Stomach (tissue), 9 donors: ENCODE measurements around the gene FNDC11. TPM values are rescaled to one million over a fixed set of nuclear protein-coding genes. Genes with fewer than 3 reads are reported as not detected.
A peak's percentile ranks its signal among the peaks of the same experiment; 100 is the strongest.

Source experiments
- DNase-seq, 2 donors: peaks; one replicate each; pipeline versions ENCODE4 v3.0.0 to v3.0.0-alpha.2; 2013 to 2019
- H3K27ac ChIP-seq, 5 donors: fragments of 200-600 bp in 4 of 5; sonication (generic) in 4 of 5; one replicate each; pipeline ENCODE4 v1.5.1; 2013 to 2019; ENCODE audit warnings: mild to moderate bottlenecking in 1 of 5, moderate library complexity in 1 of 5
- H3K27me3 ChIP-seq, 3 donors: fragments of 200-600 bp; sonication (generic); one replicate each; pipeline ENCODE4 v1.5.1; 2017 to 2019; ENCODE audit warnings: mixed run types in 1 of 3
- H3K36me3 ChIP-seq, 4 donors: fragments of 200-600 bp; sonication (generic); 1 replicate in 3 of 4; 2 replicates in 1 of 4; pipeline ENCODE4 v1.5.1; 2016 to 2019
- H3K4me1 ChIP-seq, 4 donors: fragments of 200-600 bp; sonication (generic); one replicate each; pipeline ENCODE4 v1.5.1; 2016 to 2019
- H3K4me3 ChIP-seq, 4 donors: fragments of 200-600 bp; sonication (generic) in 3 of 4; one replicate each; pipeline ENCODE4 v1.5.1; 2016 to 2019; ENCODE audit warnings: mild to moderate bottlenecking in 1 of 4
- H3K9me3 ChIP-seq, 4 donors: fragments of 200-600 bp; sonication (generic); one replicate each; pipeline ENCODE4 v1.5.1; 2016 to 2019
- EP300 ChIP-seq: sonication (generic); formaldehyde crosslinking; IDR thresholded peaks from one replicate; pipeline ENCODE4 v1.6.1; 2017; ENCODE audit warnings: antibody characterized with exemption
- POLR2A ChIP-seq, 4 donors: fragments of 450-650 bp; IDR thresholded peaks; one replicate each; pipeline ENCODE4 v1.6.1; 2016; ENCODE audit warnings: antibody characterized with exemption in 4 of 4, control low read depth in 2 of 4, mild to moderate bottlenecking in 1 of 4, moderate library complexity in 1 of 4
- POLR2AphosphoS5 ChIP-seq, 3 donors: sonication (generic); formaldehyde crosslinking; IDR thresholded peaks; one replicate each; pipeline ENCODE4 v1.6.1; 2016; ENCODE audit warnings: antibody characterized with exemption in 3 of 3
- WGBS, 5 donors: extraction: QIAGEN DNeasy Blood & Tissue Kit in 3 of 5; methylation state at CpG; one replicate each; pipeline versions ENCODE4 v1.1.5 to v1.1.7; 2013 to 2018; 5-methylcytosine and 5-hydroxymethylcytosine counted together
- intact Hi-C: fragments of 100-400 bp; cut with DNase I; formaldehyde crosslinking; loops from one replicate; pipeline ENCODE4 v1.15.1; 2023; ENCODE audit warnings: low total_unique reads
- polyA plus RNA-seq, 3 donors: library from polyadenylated mRNA; stranded (reverse); fragments of 200-250 nt; gene quantifications; one replicate each; pipeline ENCODE4 v1.2.3, GENCODE V29; 2013
- total RNA-seq, 5 donors: library from RNA; depleted of rRNA; stranded (reverse); fragments of >200 nt; gene quantifications; one replicate each; pipeline versions ENCODE4 v1.1.0 to v1.2.3, GENCODE V29; 2014 to 2016
- TF ChIP-seq, protein P1 (sequence below), 7 experiments: fragments of 450-650 bp in 4 of 7; fragments of 200-600 bp in 3 of 7; sonication (generic) in 3 of 7; IDR thresholded peaks; one replicate each; pipeline ENCODE4 v1.5.1; 2016 to 2019; ENCODE audit warnings: antibody characterized with exemption in 7 of 7, control low read depth in 2 of 7, mild to moderate bottlenecking in 1 of 7
- donor health status: healthy with polysubstance abuse.
- donor health status: Bipolar disorder and iron deficiency.
- donor health status: healthy.

Gene FNDC11
- total and polyA plus RNA-seq, 8 donors = 0.25 to 3.1 (median 0.55) TPM; not detected in 3

DNA sequence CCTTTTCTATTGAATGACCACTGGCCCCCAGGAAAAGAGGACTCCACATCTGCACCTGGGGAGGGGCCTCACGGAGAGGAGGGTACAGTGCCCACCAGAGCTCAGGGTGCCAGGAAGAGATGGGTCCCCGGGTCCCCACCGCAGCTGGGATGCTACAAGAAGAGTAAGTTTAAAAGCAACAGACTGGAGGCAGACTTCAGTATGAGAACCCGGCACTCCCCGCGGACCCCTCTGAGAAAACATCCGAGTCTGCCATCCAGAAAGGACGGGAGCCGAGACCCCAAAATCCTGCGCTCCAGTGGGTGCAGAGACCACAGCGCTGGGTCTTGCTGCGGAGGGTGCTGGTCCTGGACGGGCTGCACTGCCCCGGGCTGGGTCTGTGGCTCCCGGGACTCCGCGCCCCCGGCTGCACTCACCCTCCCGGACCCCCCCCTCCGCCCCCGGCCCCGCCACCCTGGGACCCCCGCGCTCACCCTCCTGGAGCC, 19.7 kb downstream of the FNDC11 start:
- Histone ChIP-seq H3K27me3 (no peaks in the 10 kb centered on the region), H3K36me3 (peaks cover 0 to 23% (median 16%) of the 10 kb centered on the region in 4 donors), H3K4me1 (peaks cover 12 to 43% (median 36%) of the 10 kb centered on the region in 4 donors), H3K4me3 (peak overlapping the region; percentile 68 to 86 (median 73)), H3K9me3 (no peaks in the 10 kb centered on the region), H3K27ac (peak overlapping the region; percentile 67 to 93 (median 91))
- DNase-seq = no peak
- TF ChIP-seq, protein P1, sequence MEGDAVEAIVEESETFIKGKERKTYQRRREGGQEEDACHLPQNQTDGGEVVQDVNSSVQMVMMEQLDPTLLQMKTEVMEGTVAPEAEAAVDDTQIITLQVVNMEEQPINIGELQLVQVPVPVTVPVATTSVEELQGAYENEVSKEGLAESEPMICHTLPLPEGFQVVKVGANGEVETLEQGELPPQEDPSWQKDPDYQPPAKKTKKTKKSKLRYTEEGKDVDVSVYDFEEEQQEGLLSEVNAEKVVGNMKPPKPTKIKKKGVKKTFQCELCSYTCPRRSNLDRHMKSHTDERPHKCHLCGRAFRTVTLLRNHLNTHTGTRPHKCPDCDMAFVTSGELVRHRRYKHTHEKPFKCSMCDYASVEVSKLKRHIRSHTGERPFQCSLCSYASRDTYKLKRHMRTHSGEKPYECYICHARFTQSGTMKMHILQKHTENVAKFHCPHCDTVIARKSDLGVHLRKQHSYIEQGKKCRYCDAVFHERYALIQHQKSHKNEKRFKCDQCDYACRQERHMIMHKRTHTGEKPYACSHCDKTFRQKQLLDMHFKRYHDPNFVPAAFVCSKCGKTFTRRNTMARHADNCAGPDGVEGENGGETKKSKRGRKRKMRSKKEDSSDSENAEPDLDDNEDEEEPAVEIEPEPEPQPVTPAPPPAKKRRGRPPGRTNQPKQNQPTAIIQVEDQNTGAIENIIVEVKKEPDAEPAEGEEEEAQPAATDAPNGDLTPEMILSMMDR (IDR thresholded peaks at IDR 0.05) = no peak
- TF ChIP-seq POLR2AphosphoS5 (IDR thresholded peaks at IDR 0.05) = no peak
- TF ChIP-seq POLR2A (IDR thresholded peaks at IDR 0.05) = no peak
- TF ChIP-seq EP300 = no peak
- 0 to 1% (median 1%) methylated on average over 17 to 21 of the region's 24 CpGs for WGBS, 5 donors
- intact Hi-C loops = no loop called here

DNA sequence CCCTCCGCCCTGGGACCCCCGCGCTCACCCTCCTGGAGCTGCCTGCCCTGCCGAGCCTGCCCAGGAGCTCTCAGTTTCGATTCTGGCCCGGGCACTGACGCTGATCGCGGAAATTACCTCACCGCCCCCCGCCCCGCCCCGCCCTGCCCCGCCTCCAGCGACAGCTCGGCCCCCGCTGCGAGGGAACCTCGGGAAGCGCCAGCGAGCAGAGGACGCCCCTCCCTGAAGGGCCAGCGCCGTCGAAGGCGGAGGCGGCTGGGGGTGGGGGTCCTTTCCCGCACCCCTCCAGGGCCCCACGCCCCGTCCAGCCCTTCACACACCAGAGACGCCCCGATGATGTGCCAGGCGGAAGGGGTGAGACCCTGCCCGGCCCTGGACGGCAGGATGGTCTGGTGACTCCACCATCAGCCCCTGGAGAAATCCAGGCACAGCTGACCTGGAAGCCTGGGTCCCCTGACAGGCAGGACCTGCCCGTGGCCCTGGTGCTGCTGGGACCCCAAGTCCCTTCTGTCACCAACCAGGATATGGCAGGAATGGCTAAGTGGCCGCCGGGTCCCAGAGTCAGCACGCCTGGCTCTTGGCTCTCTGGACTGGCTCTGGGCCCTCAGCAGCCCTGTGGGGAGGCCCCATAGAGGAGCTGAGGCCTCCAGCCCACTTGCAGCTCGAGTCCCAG, 20.3 kb downstream of the FNDC11 start, which contains the start of gene HELZ2:
HELZ2 (minus strand) TSS at position 84 of the 673 bp plus-strand sequence. CDS start 1,854 bp downstream, outside the sequence.
- intact Hi-C loops = no loop called here
- peak within 1 kb of the TSS; percentile 68 to 86 (median 73) for H3K4me3 ChIP-seq
- no peaks in the 10 kb centered on the region for H3K9me3 ChIP-seq
- TF ChIP-seq POLR2AphosphoS5 (IDR thresholded peaks at IDR 0.05) = peak; percentile 65 to 94 (median 76)
- TF ChIP-seq, protein P1 (IDR thresholded peaks at IDR 0.05) = no peak
- peaks cover 0 to 5% (median 4%) of the 10 kb centered on the region in 3 donors for H3K27me3 ChIP-seq
- H3K4me1 ChIP-seq = peaks cover 12 to 38% (median 30%) of the 10 kb centered on the region in 4 donors
- peaks cover 0 to 17% (median 13%) of the 10 kb centered on the region in 4 donors for H3K36me3 ChIP-seq
- DNase-seq = peak; percentile 87 to 93
- H3K27ac ChIP-seq = peak within 1 kb of the TSS; percentile 67 to 93 (median 91)
- WGBS, 5 donors = 6 to 48% (median 8%) methylated on average over 3 to 40 of the region's 40 CpGs

DNA sequence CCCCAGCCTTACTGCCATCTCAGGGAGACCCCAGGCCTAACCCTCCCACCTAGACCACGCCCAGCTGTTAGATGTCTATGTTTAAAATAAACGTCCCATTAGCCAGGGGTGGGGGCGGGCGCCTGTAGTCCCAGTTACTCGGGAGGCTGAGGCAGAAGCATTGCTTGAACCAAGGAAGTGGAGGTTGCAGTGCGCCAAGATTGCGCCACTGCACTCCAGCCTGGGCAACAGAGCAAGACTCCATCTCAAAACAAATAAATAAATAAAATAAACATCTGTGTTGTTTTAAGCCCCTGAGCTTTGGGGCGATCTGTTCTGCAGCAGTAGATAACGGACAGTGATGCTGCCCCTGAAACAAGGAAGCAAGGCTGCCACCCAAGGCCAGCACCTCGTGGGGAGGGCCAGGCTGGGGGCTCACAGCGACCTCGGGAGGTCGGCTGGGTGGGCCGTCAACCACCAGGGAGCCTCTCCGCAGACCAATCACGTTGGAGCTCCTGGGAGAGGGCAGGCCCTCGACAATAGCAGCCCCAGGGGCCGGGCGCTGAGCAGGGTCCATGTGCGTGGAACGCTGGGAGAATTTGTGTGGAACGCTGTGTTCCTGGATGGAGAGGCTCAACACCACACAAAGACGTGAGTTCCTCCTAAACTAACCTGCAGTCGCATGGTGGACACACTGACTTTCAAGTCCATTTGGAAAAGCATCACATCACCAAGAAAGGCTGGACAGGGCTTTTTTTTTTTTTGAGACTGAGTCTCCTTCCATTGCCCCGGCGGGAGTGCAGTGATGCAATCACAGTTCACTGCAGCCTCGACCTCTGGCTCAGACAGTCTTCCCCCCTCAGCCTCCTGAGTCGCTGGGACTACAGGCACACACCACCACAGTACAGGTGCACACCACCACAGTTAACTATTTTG, 21.1 kb downstream of the FNDC11 start:
- intact Hi-C loops = no loop called here
- H3K27ac ChIP-seq = peak overlapping the region; percentile 67 to 93 (median 91)
- H3K4me3 ChIP-seq = peak overlapping the region in 1 of 4 donors; percentile 86
- TF ChIP-seq EP300 (no peak), POLR2AphosphoS5 (IDR thresholded peaks at IDR 0.05) (no peak), POLR2A (IDR thresholded peaks at IDR 0.05) (no peak)
- TF ChIP-seq, protein P1 (IDR thresholded peaks at IDR 0.05) = no peak
- DNase-seq = no peak
- H3K36me3 ChIP-seq = peaks cover 0 to 16% (median 11%) of the 10 kb centered on the region in 4 donors
- WGBS, 5 donors = 62 to 73% (median 64%) methylated on average over 27 to 28 of the region's 28 CpGs
- peaks cover 0 to 10% (median 4%) of the 10 kb centered on the region in 3 donors for H3K27me3 ChIP-seq
- no peaks in the 10 kb centered on the region for H3K9me3 ChIP-seq
- peaks cover 12 to 38% (median 26%) of the 10 kb centered on the region in 4 donors for H3K4me1 ChIP-seq

DNA sequence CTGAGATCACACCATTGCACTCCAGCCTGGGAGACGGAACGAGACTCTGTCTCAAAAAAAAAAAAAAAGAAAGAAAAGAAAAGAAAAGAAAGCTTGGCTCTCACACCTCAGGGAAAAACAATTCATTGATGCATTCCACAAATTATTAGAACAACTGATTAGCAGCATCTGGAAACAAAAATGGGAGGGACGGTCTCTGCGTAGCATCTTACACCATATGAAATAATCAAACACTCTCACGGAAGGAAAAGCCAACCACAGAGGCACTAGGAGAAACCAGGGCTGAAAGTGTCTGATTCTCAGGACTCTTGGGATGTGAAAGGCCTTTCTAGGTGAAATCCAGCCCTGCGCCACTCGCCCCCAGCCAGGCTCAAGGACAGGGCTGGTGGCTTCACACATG, 22.4 kb downstream of the FNDC11 start:
- WGBS, 5 donors = 79 to 94% (median 82%) methylated on average over 7 of the region's 7 CpGs
- intact Hi-C loops = no loop called here
- TF ChIP-seq, protein P1 (IDR thresholded peaks at IDR 0.05) = no peak
- TF ChIP-seq EP300 = no peak
- TF ChIP-seq POLR2AphosphoS5 (IDR thresholded peaks at IDR 0.05) = no peak
- TF ChIP-seq POLR2A (IDR thresholded peaks at IDR 0.05) = no peak
- Histone ChIP-seq H3K9me3 (no peaks in the 10 kb centered on the region), H3K4me1 (peaks cover 12 to 38% (median 26%) of the 10 kb centered on the region in 4 donors), H3K4me3 (no peak overlapping the region), H3K27me3 (peaks cover 0 to 12% (median 4%) of the 10 kb centered on the region in 3 donors), H3K27ac (no peak overlapping the region), H3K36me3 (peaks cover 0 to 11% (median 10%) of the 10 kb centered on the region in 4 donors)
- DNase-seq = no peak
